Chondrocyte (in vitro differentiated cells): ENCODE data around the gene ST7. TPM values are rescaled to one million over a fixed set of nuclear protein-coding genes. Genes with fewer than 3 reads are reported as not detected.

Experiments used
- DNase-seq: peaks from one replicate; pipeline ENCODE4 v3.0.0; 2021; ENCODE audit warnings: mixed read lengths, low spot score
- H3K27ac Mint-ChIP-seq: one replicate; pipeline ENCODE4 v1.8.0; 2021; ENCODE audit warnings: mild to moderate bottlenecking, moderate library complexity, mixed read lengths; ENCODE audit not compliant: unreplicated experiment
- H3K27me3 Mint-ChIP-seq: 2 replicates; pipeline ENCODE4 v1.8.0; 2021; ENCODE audit warnings: low read depth, mixed read lengths
- H3K36me3 Mint-ChIP-seq: 2 replicates; pipeline ENCODE4 v1.8.0; 2021; ENCODE audit warnings: low read depth, mixed read lengths
- H3K4me1 Mint-ChIP-seq: 2 replicates; pipeline ENCODE4 v1.8.0; 2021; ENCODE audit warnings: low read depth, mild to moderate bottlenecking, mixed read lengths
- H3K4me3 Mint-ChIP-seq: one replicate; pipeline ENCODE4 v1.8.0; 2021; ENCODE audit warnings: mild to moderate bottlenecking, moderate library complexity, mixed read lengths; ENCODE audit not compliant: unreplicated experiment
- H3K9me3 Mint-ChIP-seq: 2 replicates; pipeline ENCODE4 v1.8.0; 2021; ENCODE audit warnings: low read depth, mixed read lengths
- long read RNA-seq: library from polyadenylated mRNA; stranded (forward); transcript quantifications from one replicate; pipeline ENCODE4 v2.0.0, GENCODE V29; 2021
- total RNA-seq: library from RNA; stranded (reverse); gene quantifications from 3 replicates; pipeline ENCODE4 v1.2.1, GENCODE V29; 2021
- TF ChIP-seq, protein P1 (sequence below): fragments of 200-600 bp; sonication (generic); IDR thresholded peaks from 2 replicates; pipeline ENCODE4 v1.5.0; 2021; ENCODE audit warnings: antibody characterized with exemption, mild to moderate bottlenecking, moderate library complexity

ST7 gene, protein sequence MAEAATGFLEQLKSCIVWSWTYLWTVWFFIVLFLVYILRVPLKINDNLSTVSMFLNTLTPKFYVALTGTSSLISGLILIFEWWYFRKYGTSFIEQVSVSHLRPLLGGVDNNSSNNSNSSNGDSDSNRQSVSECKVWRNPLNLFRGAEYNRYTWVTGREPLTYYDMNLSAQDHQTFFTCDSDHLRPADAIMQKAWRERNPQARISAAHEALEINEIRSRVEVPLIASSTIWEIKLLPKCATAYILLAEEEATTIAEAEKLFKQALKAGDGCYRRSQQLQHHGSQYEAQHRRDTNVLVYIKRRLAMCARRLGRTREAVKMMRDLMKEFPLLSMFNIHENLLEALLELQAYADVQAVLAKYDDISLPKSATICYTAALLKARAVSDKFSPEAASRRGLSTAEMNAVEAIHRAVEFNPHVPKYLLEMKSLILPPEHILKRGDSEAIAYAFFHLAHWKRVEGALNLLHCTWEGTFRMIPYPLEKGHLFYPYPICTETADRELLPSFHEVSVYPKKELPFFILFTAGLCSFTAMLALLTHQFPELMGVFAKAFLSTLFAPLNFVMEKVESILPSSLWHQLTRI
- 64.8 to 76.4 TPM (median 69.7 TPM) in 3 replicates for total RNA-seq
- long read RNA-seq, transcript ST7-213 (16 exons, 1,956 nt) = minor isoform, 6 of 75 reads
- long read RNA-seq, transcript ST7-202 (16 exons, 2,142 nt) = minor isoform, 9 of 75 reads
- long read RNA-seq, transcript ST7-201 (16 exons, 2,899 nt) = minor isoform, 5 of 75 reads
- long read RNA-seq, transcript ST7-206 (16 exons, 2,182 nt) = major isoform, 10 of 75 reads
- long read RNA-seq, partial matches to known transcripts = 12 of 75 reads
- long read RNA-seq, other reads (novel, unspliced or antisense) = 30 of 75 reads

DNA sequence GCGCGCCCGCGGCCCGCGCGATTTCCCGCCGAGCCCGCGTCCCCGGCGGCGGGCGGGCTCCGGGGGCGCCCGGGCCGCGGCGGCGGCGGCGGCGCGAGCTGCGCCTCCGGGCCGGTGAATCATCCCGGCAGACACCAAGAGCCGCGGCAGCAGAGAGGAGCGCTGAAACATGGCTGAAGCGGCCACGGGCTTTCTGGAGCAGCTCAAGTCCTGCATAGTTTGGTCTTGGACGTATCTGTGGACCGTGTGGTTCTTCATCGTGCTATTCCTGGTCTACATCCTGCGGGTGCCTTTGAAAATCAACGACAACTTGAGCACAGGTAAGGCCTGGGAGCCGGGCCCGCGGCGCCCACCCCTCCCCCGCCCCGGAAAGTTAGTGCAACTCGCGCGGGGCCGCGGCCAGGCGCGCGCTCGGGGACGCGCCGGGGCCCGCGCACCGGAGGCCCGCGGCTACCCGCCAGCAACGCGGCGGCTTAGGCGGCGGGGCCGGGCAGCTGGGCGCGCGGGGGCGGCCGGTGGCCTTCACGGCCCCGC, at the start of gene ST7:
Gene ST7 (plus strand): TSS at position 130 of the 534 bp plus-strand sequence. CDS start 40 bp downstream, at position 170.
- Mint-ChIP-seq H3K27ac (peak within 1 kb of the TSS; percentile 97), H3K36me3 (no peaks in the 10 kb centered on the region), H3K4me1 (peaks cover 35% of the 10 kb centered on the region), H3K4me3 (peak within 1 kb of the TSS; percentile 84), H3K27me3 (no peaks in the 10 kb centered on the region), H3K9me3 (no peaks in the 10 kb centered on the region)
- TF ChIP-seq, protein P1, sequence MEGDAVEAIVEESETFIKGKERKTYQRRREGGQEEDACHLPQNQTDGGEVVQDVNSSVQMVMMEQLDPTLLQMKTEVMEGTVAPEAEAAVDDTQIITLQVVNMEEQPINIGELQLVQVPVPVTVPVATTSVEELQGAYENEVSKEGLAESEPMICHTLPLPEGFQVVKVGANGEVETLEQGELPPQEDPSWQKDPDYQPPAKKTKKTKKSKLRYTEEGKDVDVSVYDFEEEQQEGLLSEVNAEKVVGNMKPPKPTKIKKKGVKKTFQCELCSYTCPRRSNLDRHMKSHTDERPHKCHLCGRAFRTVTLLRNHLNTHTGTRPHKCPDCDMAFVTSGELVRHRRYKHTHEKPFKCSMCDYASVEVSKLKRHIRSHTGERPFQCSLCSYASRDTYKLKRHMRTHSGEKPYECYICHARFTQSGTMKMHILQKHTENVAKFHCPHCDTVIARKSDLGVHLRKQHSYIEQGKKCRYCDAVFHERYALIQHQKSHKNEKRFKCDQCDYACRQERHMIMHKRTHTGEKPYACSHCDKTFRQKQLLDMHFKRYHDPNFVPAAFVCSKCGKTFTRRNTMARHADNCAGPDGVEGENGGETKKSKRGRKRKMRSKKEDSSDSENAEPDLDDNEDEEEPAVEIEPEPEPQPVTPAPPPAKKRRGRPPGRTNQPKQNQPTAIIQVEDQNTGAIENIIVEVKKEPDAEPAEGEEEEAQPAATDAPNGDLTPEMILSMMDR = no peak
- DNase-seq = no peak

DNA sequence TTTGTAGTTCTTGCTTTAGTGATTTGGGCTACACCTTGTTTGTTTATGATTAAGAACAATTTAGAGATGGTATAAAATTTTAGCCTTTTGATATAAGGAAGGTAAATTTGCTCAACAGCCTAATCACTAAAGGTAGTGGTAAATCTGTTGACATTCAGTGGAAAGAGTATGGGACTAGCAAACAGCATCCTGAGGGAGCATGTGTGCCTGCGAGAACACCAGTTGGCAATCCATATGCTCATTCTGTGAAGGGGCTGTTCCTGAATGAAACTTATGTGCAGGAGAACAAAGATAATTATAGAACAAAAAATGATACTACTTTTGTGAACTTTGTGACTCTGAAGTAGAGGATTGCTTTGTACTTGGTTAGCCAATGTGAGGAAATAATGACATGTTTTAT, 46.9 kb upstream of the ST7 start:
- no peak for DNase-seq
- TF ChIP-seq, protein P1 = no peak
- Mint-ChIP-seq H3K27ac (no peak overlapping the region), H3K36me3 (peaks cover 24% of the 10 kb centered on the region), H3K9me3 (no peaks in the 10 kb centered on the region), H3K4me1 (no peaks in the 10 kb centered on the region), H3K4me3 (no peak overlapping the region), H3K27me3 (no peaks in the 10 kb centered on the region)

DNA sequence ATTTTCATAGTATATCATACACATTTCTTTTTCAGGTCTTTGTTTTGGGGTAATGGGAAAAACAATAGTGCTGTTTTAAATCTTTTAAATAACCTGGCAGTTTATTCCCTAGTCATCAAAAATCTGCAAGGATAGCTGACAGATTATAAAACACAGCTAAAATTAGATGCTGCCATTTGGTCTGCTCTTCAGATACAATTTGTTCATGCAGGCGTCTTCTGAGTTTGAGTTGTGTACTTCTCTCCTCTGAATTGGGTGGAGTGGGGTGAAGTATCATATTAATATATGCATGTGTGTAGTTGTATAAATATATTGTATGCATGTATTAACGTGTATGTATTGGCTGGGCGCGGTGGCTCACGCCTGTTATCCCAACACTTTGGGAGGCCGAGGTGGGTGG, 42.9 kb upstream of the ST7 start:
- Mint-ChIP-seq H3K9me3 (no peaks in the 10 kb centered on the region), H3K36me3 (peaks cover 34% of the 10 kb centered on the region), H3K27ac (no peak overlapping the region), H3K4me3 (no peak overlapping the region), H3K4me1 (no peaks in the 10 kb centered on the region), H3K27me3 (no peaks in the 10 kb centered on the region)
- TF ChIP-seq, protein P1 = no peak
- DNase-seq = no peak

DNA sequence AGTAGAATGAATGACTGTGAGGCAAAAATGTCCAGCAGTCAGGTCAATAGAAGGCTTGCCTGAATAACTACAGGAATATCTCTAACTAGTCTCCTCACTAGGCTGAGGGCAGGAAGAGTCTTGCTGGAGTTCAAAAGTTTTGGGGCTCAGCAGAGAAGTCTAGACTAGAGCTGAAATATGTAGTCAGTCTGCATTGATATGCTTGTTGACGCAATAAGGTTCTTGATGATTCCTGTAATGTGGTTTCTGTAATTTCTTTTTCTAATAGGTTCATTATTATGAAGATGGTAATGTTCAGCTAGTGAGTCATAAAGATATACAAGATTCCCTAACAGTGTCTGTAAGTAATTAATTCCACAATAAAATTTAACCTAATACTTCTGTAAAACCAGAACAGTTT, 41.5 kb upstream of the ST7 start:
- H3K27ac Mint-ChIP-seq = no peak overlapping the region
- no peaks in the 10 kb centered on the region for H3K4me1 Mint-ChIP-seq
- no peaks in the 10 kb centered on the region for H3K27me3 Mint-ChIP-seq
- DNase-seq = no peak
- TF ChIP-seq, protein P1 = no peak
- no peak overlapping the region for H3K4me3 Mint-ChIP-seq
- H3K9me3 Mint-ChIP-seq = no peaks in the 10 kb centered on the region
- H3K36me3 Mint-ChIP-seq = peaks cover 35% of the 10 kb centered on the region

DNA sequence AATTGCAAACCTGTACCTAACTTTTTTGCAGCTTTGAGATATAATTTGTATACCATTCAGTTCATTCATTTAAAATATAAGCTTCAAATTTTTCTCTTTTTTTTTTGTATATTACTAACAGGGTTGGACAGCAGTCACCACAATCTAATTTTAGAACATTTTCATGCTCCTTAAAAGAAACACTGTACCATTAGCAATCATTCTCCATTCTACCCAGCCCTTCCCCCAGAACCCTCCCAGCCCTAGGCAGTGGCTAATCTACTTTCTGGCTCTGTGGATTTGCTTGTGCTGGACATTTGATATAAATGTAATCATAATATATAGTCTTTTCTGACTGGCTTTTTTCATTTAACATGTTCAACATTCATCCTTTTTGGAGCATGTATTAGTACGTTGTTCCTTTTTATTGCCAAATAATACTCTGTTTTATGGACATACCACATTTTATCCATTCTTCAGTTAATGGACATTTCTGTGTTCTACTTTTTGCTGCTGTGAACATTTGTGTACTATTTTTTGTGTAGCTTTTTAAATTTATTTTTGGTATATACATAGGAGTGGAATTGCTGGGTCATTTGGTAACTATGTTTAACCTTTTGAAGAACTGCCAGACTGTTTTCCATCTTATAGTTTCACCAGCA, 40.9 kb upstream of the ST7 start:
- peaks cover 35% of the 10 kb centered on the region for H3K36me3 Mint-ChIP-seq
- no peak for DNase-seq
- no peaks in the 10 kb centered on the region for H3K4me1 Mint-ChIP-seq
- H3K27ac Mint-ChIP-seq = no peak overlapping the region
- no peaks in the 10 kb centered on the region for H3K27me3 Mint-ChIP-seq
- no peak overlapping the region for H3K4me3 Mint-ChIP-seq
- H3K9me3 Mint-ChIP-seq = no peaks in the 10 kb centered on the region
- TF ChIP-seq, protein P1 = no peak
